HG02943 (cell line): Measurements from ENCODE around the gene ARHGAP32.

Source experiments
- ATAC-seq: cut with Tn5 transposase; IDR thresholded peaks from one replicate; pipeline ENCODE4 v1.9.1; 2021; ENCODE audit warnings: mild to moderate bottlenecking, low read depth, moderate library complexity; ENCODE audit not compliant: unreplicated experiment

The ARHGAP32 gene

GRCh38 chr11:128917144-128917724 is 274.9 kb downstream of the ARHGAP32 start:
- ATAC-seq, result no peak

DNA sequence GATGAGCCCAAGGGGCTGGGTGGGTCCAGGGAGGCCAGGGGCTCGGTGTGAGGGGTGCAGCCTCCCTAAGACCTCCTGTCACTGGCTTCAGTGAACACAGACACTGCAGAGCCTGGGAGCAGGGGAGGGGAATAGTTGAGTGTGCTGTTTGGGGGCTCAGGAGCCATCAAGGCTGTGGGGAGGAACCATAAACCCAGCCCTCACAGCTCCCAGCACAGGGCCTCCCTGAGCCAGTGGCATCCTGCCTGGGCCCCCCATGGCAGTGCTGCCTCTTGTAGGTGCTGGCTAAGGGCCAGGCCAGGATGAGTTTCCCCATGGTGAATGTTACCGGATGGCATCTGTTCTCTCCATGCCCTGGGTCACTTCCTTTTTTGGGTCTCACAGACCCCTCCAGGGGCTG is 275.4 kb downstream of the ARHGAP32 start:
- no peak for ATAC-seq

GRCh38 chr11:128916037-128916572 is 276.0 kb downstream of the ARHGAP32 start:
- ATAC-seq, result no peak

GRCh38 chr11:128915149-128915521 is 277.0 kb downstream of the ARHGAP32 start:
- no peak for ATAC-seq
